ENCODE results near the gene PERM1. TPM values are rescaled to one million over a fixed set of nuclear protein-coding genes. Genes with fewer than 3 reads are reported as not detected.

Gene PERM1
- total RNA-seq, 1 experiment from 2014 or later, result not detected

DNA sequence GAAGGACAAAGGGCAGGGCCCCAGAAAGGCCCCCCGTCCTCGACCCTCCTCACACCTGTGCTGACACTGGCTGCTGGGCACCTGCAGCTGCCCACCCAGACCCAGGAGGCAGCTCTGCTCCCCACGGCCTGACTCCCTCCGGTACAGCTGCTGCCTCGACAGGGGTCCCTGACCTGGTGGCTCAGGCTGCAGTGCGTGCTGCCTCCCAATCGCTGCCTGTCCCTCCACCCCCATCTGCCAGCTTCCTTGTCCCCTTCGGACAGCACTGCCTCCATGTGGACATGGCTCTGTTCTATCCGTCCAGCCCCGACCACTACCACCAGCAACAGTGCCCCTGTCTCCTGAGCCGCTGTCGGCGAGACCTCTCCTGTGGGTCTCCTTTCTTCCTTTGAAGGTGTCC, 27.0 kb downstream of the PERM1 start (continued):
- TF ChIP-seq, protein P1, sequence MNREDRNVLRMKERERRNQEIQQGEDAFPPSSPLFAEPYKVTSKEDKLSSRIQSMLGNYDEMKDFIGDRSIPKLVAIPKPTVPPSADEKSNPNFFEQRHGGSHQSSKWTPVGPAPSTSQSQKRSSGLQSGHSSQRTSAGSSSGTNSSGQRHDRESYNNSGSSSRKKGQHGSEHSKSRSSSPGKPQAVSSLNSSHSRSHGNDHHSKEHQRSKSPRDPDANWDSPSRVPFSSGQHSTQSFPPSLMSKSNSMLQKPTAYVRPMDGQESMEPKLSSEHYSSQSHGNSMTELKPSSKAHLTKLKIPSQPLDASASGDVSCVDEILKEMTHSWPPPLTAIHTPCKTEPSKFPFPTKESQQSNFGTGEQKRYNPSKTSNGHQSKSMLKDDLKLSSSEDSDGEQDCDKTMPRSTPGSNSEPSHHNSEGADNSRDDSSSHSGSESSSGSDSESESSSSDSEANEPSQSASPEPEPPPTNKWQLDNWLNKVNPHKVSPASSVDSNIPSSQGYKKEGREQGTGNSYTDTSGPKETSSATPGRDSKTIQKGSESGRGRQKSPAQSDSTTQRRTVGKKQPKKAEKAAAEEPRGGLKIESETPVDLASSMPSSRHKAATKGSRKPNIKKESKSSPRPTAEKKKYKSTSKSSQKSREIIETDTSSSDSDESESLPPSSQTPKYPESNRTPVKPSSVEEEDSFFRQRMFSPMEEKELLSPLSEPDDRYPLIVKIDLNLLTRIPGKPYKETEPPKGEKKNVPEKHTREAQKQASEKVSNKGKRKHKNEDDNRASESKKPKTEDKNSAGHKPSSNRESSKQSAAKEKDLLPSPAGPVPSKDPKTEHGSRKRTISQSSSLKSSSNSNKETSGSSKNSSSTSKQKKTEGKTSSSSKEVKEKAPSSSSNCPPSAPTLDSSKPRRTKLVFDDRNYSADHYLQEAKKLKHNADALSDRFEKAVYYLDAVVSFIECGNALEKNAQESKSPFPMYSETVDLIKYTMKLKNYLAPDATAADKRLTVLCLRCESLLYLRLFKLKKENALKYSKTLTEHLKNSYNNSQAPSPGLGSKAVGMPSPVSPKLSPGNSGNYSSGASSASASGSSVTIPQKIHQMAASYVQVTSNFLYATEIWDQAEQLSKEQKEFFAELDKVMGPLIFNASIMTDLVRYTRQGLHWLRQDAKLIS (CRISPR knock-in tag; IDR thresholded peaks at IDR 0.05; ENCODE audit: borderline replicate concordance), result no peak
- TF ChIP-seq GTF2I (CRISPR knock-in tag; conservative IDR thresholded peaks at IDR 0.05) (no peak), FOXP1 (CRISPR knock-in tag; IDR thresholded peaks at IDR 0.05; ENCODE audit: borderline replicate concordance) (no peak), ETV6 (CRISPR knock-in tag; IDR thresholded peaks at IDR 0.05) (no peak), ZNF396 (CRISPR knock-in tag; IDR thresholded peaks at IDR 0.05; ENCODE audit: borderline replicate concordance) (no peak), NR1H2 (CRISPR knock-in tag; IDR thresholded peaks at IDR 0.05) (no peak), ATF1 (CRISPR knock-in tag; IDR thresholded peaks at IDR 0.05) (no peak), EMX1 (CRISPR knock-in tag; IDR thresholded peaks at IDR 0.05) (no peak)
- TF ChIP-seq, protein P2, sequence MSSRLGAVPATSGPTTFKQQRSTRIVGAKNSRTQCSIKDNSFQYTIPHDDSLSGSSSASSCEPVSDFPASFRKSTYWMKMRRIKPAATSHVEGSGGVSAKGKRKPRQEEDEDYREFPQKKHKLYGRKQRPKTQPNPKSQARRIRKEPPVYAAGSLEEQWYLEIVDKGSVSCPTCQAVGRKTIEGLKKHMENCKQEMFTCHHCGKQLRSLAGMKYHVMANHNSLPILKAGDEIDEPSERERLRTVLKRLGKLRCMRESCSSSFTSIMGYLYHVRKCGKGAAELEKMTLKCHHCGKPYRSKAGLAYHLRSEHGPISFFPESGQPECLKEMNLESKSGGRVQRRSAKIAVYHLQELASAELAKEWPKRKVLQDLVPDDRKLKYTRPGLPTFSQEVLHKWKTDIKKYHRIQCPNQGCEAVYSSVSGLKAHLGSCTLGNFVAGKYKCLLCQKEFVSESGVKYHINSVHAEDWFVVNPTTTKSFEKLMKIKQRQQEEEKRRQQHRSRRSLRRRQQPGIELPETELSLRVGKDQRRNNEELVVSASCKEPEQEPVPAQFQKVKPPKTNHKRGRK (CRISPR knock-in tag; IDR thresholded peaks at IDR 0.05; ENCODE audit: borderline replicate concordance), result no peak

DNA sequence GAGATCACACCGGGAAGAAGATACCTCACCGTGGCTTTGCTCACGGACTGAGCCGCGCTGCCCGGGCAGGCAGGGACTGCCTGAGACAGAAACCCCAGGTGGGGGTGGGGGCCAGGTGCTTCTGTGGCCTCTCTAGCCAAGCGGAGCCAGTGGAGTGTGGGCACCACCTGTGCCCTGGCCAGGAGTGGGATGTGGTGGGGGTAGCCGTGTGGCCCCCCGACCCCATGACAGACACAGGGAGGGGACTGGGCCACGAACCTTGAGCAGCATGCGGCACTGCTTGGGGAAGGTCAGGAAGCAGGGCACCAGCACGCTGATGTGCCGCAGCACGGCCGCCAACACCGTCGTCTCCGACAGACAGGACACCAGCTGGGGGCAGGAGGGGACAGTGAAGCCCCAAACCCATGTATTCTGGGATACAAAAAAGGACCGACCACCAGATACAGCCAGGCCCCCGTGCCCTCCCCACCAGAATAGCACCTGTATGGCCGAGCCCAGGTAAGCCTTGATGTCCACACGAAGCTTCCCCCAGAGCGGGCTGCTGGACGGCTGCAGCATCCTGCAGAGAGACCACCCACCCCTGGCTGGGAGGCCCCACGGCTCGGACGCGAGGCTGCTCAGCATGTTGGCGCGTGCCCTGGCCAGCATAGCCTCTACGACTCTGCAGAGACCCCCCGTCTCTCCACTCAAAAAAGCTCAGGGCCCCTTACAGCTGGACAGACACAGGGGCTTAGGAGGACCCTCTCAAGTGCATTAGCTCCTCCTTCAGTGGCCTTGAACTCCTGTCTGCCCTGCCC, 28.2 kb downstream of the PERM1 start:
- peaks cover 11% of the 10 kb centered on the region for H3K4me1 Mint-ChIP-seq

DNA sequence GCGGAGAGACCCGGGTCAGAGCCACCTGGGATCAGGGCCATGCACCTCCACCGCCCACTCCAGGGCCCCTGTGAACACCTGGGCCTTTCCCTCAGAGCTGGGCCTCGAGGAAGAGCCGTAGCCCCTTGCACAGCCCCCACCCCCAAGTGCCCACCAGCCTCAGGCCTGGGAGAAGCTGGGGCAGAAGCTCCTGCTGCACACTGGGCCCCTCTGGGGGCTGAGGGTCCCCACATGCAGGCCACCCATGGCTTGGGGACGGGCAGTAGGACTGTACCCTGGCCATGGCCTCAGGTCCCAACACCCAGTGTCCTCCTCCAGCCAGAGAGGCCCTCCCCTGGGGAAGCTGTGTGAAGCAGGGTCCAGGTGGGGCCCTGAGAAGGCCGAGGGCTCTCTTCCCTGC, 29.3 kb downstream of the PERM1 start:
- H3K9me3 Mint-ChIP-seq, result no peaks in the 10 kb centered on the region
- H3K36me3 Mint-ChIP-seq, result peaks cover 50% of the 10 kb centered on the region
- H3K27me3 Mint-ChIP-seq (ENCODE audit: low read depth), result no peaks in the 10 kb centered on the region
- H3K4me3 Mint-ChIP-seq, result no peak overlapping the region
- ATAC-seq (no peak), DNase-seq (ENCODE audit: low spot score) (no peak)
- H3K4me1 Mint-ChIP-seq, result peaks cover 2% of the 10 kb centered on the region
- CTCF ChIA-PET, result interaction anchor here (2.4 kb wide), 1 partner anchor 12 kb away, joined by 28 read pairs; no protein-coding TSS in a partner anchor
- POLR2A ChIA-PET, result no interaction called here
- no peak overlapping the region for H3K27ac Mint-ChIP-seq
- TF ChIP-seq, protein P3, sequence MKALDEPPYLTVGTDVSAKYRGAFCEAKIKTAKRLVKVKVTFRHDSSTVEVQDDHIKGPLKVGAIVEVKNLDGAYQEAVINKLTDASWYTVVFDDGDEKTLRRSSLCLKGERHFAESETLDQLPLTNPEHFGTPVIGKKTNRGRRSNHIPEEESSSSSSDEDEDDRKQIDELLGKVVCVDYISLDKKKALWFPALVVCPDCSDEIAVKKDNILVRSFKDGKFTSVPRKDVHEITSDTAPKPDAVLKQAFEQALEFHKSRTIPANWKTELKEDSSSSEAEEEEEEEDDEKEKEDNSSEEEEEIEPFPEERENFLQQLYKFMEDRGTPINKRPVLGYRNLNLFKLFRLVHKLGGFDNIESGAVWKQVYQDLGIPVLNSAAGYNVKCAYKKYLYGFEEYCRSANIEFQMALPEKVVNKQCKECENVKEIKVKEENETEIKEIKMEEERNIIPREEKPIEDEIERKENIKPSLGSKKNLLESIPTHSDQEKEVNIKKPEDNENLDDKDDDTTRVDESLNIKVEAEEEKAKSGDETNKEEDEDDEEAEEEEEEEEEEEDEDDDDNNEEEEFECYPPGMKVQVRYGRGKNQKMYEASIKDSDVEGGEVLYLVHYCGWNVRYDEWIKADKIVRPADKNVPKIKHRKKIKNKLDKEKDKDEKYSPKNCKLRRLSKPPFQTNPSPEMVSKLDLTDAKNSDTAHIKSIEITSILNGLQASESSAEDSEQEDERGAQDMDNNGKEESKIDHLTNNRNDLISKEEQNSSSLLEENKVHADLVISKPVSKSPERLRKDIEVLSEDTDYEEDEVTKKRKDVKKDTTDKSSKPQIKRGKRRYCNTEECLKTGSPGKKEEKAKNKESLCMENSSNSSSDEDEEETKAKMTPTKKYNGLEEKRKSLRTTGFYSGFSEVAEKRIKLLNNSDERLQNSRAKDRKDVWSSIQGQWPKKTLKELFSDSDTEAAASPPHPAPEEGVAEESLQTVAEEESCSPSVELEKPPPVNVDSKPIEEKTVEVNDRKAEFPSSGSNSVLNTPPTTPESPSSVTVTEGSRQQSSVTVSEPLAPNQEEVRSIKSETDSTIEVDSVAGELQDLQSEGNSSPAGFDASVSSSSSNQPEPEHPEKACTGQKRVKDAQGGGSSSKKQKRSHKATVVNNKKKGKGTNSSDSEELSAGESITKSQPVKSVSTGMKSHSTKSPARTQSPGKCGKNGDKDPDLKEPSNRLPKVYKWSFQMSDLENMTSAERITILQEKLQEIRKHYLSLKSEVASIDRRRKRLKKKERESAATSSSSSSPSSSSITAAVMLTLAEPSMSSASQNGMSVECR (CRISPR knock-in tag; IDR thresholded peaks at IDR 0.05; ENCODE audit: borderline replicate concordance), result no peak
- TF ChIP-seq, protein P4, sequence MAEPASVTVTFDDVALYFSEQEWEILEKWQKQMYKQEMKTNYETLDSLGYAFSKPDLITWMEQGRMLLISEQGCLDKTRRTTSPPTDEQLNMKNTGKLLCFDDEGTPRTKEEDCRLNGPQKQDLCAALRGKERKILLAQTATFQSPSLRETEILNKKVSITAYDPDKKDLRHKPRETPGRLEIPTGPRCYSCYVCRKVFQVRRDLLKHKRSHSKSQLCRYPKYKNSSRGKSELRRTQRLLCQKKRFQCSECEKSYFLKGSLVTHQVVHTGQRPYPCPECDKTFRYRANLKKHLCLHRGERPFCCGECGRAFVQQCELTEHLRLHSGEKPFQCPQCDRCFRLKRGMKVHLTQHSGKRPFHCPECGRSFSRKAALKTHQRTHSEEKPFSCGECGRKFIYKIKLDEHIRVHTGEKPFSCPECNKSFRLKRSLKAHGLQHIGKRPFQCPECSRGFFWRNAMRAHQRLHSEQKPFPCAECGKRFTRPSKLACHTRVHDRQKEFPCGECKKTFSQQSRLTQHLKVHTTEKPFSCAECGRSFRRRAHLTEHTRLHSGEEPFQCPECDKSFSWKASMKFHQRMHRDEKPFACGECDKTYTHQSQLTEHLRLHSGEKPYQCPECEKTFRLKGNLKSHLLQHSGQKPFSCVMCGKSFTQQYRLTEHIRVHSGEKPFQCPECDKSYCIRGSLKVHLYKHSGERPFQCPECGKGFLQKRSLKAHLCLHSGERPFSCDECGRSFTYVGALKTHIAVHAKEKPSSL (CRISPR knock-in tag; conservative IDR thresholded peaks at IDR 0.05), result no peak
- TF ChIP-seq SP1 (CRISPR knock-in tag; conservative IDR thresholded peaks at IDR 0.05), result no peak
- TF ChIP-seq, protein P5, sequence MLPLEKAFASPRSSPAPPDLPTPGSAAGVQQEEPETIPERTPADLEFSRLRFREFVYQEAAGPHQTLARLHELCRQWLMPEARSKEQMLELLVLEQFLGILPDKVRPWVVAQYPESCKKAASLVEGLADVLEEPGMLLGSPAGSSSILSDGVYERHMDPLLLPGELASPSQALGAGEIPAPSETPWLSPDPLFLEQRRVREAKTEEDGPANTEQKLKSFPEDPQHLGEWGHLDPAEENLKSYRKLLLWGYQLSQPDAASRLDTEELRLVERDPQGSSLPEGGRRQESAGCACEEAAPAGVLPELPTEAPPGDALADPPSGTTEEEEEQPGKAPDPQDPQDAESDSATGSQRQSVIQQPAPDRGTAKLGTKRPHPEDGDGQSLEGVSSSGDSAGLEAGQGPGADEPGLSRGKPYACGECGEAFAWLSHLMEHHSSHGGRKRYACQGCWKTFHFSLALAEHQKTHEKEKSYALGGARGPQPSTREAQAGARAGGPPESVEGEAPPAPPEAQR (CRISPR knock-in tag; IDR thresholded peaks at IDR 0.05), result no peak
- no peak for TF ChIP-seq ZNF396 (CRISPR knock-in tag; IDR thresholded peaks at IDR 0.05; ENCODE audit: borderline replicate concordance)

More for the DNA sequence above, 28.2 kb downstream of the PERM1 start:
- Mint-ChIP-seq H3K36me3 (peaks cover 49% of the 10 kb centered on the region), H3K9me3 (no peaks in the 10 kb centered on the region), H3K27ac (no peak overlapping the region), H3K27me3 (ENCODE audit: low read depth) (no peaks in the 10 kb centered on the region), H3K4me3 (no peak overlapping the region)
- ATAC-seq (no peak), DNase-seq (ENCODE audit: low spot score) (no peak)
- TF ChIP-seq MXD4 (CRISPR knock-in tag; IDR thresholded peaks at IDR 0.05; ENCODE audit: borderline replicate concordance), result no peak
- TF ChIP-seq, protein P6, sequence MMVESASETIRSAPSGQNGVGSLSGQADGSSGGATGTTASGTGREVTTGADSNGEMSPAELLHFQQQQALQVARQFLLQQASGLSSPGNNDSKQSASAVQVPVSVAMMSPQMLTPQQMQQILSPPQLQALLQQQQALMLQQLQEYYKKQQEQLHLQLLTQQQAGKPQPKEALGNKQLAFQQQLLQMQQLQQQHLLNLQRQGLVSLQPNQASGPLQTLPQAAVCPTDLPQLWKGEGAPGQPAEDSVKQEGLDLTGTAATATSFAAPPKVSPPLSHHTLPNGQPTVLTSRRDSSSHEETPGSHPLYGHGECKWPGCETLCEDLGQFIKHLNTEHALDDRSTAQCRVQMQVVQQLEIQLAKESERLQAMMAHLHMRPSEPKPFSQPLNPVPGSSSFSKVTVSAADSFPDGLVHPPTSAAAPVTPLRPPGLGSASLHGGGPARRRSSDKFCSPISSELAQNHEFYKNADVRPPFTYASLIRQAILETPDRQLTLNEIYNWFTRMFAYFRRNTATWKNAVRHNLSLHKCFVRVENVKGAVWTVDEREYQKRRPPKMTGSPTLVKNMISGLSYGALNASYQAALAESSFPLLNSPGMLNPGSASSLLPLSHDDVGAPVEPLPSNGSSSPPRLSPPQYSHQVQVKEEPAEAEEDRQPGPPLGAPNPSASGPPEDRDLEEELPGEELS (CRISPR knock-in tag; IDR thresholded peaks at IDR 0.05), result 0 out of 2 replicates have a peak, but pooled peaks have one; percentile 6
- POLR2A ChIA-PET, result interaction anchor here (0.9 kb wide), 1 partner anchor 12 kb away, joined by 3 read pairs; no protein-coding TSS in a partner anchor
- CTCF ChIA-PET, result no interaction called here

All from WTC11 (cell line).